ENCODE measurements around the gene SLC13A2. TPM values are rescaled to one million over a fixed set of nuclear protein-coding genes. Genes with fewer than 3 reads are reported as not detected.
"Not testable (repeated sequence)": the region's sequence is repeated elsewhere in the genome, so short reads cannot be mapped to it uniquely, and the experiment has no call there.

Gene SLC13A2
- total RNA-seq, 1 donor from 2014 or later: not detected

DNA sequence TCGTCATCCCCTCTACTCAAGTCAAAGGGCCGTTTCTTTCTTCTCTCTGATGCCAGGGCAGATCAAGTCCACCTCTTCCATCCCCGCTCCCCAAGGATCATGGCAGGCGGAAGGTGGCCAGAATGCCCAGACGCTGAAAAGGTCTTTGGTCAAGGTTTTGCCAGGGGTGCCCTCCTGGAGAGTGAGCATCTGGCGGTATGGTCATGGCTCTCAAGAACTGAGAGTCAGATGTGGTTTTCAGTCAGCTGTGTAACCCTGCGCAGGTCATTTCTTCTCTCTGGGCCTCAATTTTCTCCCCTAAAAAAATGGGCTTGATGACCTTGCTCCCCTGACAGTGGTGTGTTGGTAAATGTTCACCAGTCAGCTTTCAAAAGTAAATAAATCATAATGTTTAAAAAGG, 45.1 kb downstream of the SLC13A2 start:
- no peak for DNase-seq

DNA sequence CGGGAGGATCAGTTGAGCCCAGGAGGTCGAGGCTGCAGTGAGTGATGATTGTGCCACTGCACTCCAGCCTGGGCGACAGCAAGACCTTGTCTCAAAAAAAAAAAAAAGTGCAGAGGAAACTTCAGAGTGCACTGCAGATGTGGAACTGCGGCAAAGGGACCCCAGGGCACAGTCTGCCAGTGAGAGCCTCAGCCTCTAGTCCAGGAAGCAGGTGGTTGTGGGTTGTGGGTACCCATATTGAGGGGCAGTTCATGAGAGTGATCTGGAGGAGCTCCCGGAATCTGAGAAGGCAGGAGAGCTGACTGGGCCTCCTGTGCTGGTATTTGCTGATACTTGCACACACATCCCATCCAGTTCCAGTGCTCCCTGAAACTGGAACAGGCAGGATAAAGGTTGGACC, 45.8 kb downstream of the SLC13A2 start:
- DNase-seq: no peak

DNA sequence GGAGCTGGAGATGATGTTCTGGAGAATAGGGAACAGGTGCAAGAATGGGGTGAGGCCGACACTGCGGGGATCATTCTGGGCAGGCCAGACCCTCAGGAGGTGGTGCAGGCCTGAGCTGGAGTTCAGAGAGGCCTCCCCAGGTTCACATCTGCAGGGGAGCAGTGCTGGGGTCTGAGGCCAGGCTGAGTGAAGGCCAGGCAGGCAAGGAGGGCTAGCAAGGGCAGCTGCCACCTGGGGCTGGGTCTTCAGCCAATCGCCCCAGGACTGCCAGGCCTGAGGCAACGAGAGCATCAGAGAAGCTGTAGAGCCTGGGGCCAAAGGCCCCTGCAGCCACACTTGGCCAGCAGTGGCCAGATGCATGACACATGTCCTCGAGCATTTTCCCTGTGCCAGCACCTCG, 47.2 kb downstream of the SLC13A2 start:
- DNase-seq: no peak

DNA sequence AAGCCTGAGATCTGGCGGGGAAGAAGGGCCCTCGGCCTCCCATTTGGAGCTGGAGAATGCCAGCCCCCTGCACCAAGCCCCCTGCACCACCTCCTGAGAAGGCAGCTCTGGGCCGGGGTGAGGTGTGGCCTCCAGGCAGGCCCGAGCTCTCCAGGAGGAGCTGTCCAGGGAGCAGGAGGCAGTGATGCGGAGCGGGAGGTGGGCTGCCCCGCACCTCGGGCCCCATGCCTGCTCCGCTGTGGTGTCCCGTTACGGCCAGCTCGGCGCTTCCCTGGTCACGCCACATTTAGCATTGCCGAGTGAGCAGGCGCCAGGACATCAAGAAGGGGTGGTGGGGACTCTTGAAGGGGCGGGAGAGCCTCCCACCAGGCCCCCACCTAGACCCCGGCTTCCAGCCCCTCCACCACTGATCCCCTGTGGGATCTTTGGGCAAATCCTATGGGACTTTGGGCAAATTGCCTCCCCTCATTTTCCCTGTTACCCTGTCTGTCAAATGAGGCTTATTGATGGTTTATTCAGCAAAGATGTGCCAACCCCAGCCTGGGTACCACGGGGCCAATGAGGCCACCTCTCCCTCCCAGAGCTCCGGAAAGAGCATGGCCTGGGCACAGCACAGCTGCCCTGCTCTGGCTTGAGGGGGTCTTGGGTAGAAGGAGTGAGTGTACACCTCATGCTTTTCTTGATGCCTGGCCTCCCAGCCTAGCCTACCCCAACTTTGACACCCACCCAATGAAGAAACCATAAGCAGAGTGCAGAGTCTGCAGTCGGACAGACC, 48.1 kb downstream of the SLC13A2 start:
- no peak for DNase-seq

DNA sequence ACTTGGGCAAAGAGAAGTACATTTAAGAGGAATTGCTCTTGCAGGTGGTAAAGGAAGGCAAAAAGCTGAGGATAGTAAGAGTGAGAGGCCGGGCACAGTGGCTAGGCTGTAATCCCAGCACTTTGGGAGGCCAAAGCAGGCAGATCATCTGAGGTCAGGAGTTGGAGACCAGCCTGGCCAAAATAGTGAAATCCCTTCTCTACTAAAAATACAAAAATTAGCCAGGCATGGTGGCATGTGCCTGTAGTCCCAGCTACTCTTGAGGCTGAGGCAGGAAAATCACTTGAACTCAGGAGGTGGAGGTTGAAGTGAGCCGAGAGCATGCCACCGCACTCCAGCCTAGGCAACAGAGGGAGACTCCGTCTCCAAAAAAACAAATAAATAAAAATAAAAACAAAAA, 48.8 kb downstream of the SLC13A2 start:
- not testable (repeated sequence) for DNase-seq

DNA sequence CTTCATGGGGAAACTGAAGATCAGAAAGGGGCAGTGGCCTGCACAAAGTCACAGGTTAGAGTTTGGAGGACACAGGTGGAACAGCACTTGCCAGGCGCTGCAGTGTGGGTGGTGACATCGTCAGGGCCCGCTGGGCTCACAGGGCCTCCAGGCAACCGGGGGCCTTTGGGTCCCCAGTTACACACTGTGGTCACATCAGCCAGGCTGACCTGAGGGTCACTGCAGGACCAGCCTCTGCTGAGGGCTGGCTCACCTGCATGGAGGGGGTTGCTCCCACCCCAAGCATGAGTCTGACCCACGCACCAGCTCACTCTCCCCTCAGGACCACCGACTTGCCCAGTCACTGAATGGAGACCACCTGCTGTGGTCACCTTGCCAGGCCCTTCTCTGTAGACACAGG, 49.7 kb downstream of the SLC13A2 start:
- no peak for DNase-seq

DNA sequence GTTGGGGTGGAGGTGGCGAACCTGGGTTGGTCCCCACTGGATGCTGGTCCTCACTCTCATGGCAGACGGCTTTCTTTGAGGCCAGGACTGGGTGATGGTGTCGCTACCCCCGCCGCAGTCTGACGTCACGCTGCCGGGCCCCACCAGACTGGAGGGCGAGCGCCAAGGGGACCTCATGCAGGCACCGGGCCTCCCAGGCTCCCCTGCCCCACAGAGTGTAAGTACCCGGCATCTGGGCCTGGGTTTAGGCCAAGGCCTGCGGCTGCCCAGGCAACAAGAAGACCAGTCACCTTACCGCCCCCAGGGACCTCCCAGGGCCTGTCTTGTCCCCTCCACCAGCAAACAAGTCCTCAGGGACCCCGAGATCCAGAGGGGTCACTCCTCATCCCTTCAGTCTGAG, 50.4 kb downstream of the SLC13A2 start:
- DNase-seq: no peak

DNA sequence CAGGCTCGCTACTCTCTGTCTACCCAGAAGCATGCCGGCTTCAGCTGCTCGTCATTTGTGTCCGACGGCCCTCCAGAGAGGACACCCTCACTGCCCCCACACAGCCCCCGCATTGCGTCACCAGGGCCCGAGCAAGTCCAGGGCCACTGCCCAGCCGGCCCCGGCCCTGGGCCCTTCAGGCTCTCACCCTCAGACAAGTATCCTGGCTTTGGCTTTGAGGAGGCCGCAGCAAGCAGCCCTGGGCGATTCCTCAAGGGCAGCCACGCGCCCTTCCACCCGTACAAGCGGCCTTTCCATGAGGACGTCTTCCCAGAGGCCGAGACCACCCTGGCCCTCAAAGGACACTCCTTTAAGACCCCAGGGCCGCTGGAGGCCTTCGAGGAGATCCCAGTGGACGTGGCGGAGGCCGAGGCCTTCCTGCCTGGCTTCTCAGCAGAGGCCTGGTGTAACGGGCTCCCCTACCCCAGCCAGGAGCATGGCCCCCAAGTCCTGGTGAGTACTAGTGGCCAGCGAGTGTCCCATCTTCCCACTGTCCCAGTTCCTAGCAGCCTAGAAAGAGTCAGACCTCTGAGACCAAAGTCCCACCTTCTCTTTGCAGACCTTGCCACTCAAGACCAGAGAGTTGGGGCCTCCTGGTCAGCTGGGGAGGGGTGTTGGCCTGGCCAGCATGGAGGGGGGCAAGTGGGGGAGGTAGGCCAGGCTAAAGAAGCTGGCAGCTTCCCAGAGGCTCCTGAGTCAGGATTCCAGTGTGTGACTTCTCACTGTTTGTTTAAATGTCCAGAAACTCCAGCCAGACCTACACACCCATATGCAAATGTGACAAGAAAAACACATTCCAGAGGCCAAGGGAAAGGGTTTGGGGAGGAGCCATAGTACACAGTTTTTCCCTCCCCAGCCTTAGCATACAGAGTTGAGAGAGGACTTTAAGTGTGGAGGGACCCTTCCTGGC, 51.3 kb downstream of the SLC13A2 start:
- DNase-seq: no peak

DNA sequence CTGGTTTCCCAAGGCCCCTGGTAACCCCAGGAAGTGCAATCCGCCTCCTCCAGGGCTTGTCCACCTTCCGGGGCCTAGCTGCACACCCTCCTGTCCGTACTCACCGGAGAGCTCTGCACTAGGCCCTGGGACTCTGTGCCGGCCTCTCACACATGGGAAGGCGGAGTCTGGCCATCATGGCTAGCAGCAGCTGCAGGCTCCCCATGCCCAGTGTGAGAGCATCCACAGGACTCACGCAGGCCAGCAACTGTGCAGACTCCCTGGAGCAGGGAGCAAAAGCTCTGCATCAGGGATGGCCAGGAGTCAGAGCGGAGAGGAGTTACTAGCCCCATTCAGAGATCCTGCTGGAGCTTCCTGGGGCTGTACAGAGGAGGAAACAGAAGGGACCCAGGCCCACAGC, 52.9 kb downstream of the SLC13A2 start:
- no peak for DNase-seq

DNA sequence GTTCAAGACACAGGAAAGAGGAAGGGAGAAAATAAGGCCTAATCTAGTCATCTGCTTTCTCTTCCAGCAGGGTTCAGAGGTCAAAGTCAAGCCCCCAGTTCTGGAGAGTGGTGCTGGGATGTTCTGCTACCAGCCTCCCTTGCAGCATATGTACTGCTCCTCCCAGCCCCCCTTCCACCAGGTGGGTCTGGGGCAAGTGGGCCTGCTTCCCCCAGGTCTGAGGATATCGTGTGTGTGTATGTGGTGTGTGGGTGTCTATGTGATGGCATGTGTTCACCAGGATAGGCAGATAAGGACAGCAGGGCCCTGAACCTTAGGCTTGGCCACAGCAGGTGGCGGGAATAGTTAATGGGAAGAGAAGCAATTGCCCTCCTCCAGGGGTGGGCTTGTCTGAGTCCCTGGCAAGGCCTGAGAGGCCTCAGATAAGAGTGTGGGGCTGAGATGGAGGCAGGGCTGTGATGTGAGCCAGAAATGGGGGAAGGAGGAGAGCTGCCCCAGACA, 53.8 kb downstream of the SLC13A2 start:
- no peak for DNase-seq

DNA sequence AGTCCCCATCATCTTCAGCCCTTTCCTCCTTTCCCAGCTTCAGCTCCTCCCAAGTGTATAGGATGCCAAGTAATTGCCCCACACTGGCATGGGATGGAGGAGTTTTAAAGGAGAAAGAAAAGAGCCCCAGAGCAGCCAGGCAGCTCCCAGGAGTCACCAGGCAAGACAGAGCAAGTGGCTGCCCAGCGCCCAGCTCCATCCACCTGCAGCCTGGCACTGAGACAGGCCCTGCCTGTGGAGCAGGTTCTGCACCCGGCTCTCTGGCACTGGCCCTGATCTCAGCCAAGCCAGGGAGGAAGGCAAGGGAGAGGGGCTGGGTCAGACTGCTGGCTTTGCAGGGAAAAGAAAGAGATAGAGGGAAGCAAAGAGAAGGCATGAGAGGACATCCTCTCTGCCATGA, 54.4 kb downstream of the SLC13A2 start:
- DNase-seq: no peak

DNA sequence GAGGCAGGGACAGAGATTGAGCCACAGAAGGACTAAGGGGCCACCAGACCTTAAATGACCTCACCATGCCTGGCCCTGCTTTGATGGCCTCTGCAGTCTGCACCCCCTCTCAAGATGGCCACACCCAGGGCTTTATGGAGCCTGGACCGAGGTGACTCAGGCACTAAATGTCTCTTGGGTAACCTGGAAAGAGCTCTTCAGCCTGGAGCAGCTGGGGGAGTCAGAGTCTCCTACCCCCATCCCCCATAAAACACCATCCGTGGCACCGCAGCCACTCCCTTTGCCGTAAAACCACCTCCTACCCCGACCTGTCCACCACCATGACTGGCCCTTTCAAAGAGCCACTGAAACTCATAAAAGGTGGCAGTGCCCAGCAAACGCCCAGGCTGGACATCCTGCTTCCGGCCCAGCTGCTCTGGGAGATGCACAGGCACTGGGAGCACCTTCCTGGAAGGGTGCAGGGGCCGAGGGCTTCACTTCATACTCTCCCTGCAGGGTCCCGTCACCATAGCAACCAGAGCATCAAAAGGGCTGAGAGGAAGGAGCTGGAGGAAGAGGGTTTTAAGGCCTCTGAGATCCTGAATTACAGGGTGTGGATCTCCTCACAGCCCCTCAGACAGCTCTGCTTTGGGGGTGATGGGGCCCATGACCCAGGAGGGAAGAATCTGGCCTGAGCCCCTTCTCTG, 55.0 kb downstream of the SLC13A2 start:
- DNase-seq: no peak

DNA sequence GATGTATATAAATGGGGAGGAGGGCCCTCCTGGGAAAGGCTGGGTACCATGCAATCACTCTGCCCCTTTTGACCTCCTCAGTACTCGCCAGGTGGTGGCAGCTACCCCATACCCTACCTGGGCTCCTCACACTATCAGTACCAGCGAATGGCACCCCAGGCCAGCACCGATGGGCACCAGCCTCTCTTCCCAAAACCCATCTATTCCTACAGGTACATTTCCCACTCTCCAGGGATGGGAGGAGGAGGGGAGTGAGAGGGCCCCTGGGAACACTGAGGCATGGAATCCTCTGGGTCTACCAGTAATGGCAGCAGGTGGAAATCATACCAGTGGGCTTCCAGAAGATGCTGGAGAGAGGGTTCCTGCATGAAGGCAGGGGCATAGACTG, 55.6 kb downstream of the SLC13A2 start:
- no peak for DNase-seq

DNA sequence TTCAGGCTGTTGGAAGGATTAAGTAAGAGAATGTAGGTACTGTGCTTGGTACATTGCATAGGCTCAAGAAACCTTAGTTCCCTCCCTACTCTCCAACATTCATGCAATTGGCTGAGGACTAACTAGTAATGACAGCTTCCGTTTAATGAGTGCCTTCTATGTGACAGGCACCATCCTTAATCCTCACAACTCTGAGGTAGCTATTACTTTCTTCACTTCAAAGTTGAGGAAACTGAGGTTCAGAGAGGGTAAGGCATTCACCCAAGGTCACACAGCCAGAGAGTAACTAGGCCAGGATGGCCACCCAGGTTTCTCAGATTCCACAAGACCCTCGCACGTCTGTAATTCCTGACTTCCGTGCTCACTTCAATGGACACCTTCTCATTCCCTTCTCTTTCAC, 56.8 kb downstream of the SLC13A2 start:
- DNase-seq: no peak

DNA sequence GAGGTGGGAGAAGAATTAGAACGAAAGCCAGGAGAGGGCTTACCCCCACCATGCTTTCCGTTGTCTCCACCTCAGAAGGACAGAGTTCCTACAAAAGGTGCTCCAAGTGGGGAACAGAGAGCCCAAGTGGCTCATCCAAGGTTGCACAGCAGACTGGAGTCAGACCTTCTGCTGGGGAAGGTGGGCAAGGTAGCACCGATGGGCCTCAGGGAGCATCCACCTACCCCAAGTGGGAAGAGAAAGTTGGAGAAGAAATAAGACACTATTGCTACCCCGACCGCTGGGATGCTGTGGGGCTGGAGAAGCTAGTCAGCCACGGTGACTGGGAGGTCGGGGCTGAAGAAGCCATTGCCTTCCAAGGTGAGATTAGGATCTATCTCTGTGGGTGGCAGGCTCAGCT, 57.5 kb downstream of the SLC13A2 start:
- DNase-seq: no peak

DNA sequence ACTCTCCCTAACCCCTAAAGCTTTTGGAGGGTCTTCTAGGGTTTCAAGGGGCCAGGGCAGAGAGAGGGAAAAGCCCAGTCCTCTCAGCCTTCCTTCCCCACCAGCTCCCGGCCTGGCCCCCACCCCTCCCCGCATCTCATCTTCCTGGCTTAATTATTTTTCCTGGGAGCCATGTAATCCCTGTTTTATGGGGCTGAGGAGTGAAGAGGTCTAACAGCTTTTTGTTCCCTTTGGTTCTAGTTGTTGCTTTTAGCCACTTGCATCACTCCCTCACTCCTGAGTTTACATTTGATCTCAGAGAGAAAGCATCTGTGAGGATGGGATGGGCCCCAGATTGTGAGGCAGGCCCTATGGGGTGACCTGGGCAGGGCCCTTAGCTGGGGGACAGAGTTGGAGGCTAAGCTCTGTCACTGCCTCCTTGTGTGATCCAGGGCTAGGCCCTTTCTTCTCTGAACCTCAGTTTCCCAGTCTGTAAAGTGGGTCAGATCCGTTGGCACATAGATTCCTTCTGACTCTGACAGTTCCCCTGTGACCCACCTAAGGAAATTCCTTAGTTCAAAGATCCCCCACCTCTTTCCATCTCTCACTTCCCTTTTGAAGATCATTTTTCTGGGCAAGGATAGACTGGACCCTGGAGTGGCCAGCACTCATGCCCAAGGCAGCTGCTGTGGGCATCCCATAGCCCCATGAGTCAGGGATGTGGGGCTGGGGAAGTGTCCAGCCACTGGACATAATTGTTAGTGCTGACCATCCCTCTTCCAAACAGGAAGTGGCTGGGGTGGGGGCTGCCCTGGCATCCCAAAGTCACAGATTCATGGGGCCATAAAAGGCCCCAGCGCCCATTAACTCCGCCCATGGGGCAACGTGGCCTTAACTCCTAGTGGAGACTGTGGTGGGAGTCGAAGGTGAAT, 58.9 kb downstream of the SLC13A2 start:
- DNase-seq: no peak

DNA sequence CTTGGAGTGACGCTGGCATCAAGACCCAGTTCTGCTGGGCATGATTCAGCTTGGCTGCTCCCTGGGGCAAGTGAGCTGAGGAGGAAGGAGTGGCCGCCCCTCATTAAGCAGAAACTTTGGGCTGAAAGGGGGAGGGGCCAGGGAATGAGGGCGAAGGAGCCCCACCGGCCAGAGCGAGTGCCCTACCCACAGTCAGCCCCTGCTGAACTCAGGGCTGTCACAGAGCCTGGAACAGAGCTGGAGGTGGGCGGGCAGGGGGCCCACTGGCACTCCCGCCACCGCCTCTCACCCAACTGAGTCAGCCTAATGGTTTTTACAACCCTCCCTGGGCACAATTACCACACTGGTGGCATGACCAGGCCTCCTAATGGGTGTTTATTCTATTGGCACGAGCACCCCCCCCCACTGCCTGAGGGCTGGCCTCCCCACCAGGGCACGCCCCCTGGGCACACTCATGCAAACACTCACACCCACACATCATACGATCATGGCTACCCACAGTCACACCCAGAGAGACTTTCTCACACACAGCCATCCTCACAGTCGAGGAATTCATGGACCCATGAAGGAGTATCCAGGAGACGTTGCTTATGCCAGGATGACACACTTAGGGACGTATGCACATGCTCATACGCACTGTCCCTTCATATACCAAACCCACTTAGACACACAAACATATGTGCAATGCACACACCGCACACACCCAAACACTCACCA, 59.8 kb downstream of the SLC13A2 start:
- no peak for DNase-seq

DNA sequence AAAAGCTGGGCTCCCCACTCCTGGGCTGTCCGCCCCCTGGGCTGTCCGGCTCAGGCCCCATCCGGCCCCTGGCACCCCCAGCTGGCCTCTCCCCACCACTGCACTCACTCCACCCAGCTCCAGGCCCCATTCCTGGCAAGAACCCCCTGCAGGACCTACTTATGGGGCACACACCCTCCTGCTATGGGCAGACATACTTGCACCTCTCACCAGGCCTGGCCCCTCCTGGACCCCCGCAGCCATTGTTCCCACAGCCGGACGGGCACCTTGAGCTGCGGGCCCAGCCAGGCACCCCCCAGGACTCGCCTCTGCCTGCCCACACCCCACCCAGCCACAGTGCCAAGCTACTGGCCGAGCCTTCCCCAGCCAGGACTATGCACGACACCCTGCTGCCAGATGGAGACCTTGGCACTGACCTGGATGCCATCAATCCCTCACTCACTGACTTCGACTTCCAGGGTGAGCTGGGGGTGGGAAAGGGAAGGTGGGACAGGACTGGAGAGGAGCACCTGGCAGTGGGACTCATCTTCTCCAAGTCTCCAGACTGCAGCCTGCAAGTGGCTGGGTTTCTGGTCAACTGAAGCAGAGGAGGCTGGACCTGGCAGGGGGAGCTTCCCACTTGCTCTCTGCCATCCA, 61.4 kb downstream of the SLC13A2 start:
- DNase-seq: no peak

DNA sequence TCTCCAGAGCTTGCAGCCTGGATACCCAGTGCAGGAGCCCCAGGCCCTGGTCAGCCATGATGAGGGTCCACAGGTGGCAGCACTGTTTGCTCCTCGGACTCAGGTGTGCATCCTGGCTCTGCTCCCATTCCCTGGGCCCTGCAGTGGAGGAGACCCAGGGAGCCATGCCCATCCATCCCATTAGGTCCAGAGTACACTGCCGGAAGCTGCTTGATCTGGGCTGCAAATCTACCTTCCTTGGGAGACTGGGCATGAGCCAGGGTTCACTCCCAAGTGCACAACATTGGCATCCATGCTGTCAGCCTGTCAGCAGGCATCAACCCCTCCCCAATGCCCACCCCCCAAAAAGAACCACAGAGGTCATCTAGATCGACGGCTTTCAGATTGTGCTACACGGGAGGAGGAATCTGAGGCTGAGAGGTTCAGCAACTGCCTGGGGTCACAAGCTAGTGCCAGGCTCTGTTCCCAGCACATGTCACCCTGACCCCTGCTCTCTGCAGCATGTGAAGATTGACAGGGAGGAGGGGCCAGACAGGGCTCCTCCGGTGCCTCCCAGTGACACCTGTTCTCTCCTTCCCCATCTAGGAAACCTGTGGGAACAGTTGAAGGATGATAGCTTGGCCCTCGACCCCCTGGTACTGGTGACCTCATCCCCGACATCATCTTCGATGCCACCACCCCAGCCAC, 63.2 kb downstream of the SLC13A2 start:
- DNase-seq: no peak

DNA sequence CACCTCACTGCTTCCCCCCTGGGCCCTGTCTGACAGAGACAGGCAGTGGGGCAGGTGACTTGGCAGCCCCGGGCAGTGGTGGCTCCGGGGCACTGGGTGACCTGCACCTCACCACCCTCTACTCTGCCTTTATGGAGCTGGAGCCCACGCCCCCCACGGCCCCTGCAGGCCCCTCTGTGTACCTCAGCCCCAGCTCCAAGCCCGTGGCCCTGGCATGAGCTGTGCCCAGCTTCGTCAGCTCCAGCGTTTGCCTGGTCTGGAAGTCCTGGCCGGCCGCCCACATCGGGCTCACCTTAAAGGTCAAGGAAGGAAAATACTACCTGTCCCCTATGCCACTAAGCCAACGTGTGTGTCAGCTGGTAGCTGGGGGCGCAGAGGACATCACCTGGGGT, 63.8 kb downstream of the SLC13A2 start:
- DNase-seq: no peak

Data from dermis blood vessel endothelial cell (primary cell).